Aorta (tissue), 5 donors: ENCODE data around the gene PCDHGA6. TPM values are rescaled to one million over a fixed set of nuclear protein-coding genes. Genes with fewer than 3 reads are reported as not detected.

Experiments used
- ATAC-seq: fragments of 200-7000 bp; cut with Tn5 transposase; one replicate; pipeline ENCODE4 v1.9.1; 2022; ENCODE audit warnings: moderate library complexity; ENCODE audit not compliant: low FRiP score
- DNase-seq, 2 donors: peaks; one replicate each; pipeline ENCODE4 v3.0.0-alpha.2; 2020
- H3K27ac ChIP-seq, 2 donors: one replicate each; pipeline ENCODE4 v1.5.1; 2013; ENCODE audit warnings: low read length in 2 of 2, mild to moderate bottlenecking in 2 of 2, moderate library complexity in 2 of 2, control low read depth in 1 of 2, inconsistent platforms in 1 of 2, low read depth in 1 of 2
- H3K27me3 ChIP-seq, 2 donors: one replicate each; pipeline ENCODE4 v1.6.1; 2013; ENCODE audit warnings: control low read depth in 1 of 2, low read length in 1 of 2, mild to moderate bottlenecking in 1 of 2, moderate library complexity in 1 of 2; ENCODE audit not compliant: insufficient read depth in 2 of 2, control insufficient read depth in 1 of 2
- H3K36me3 ChIP-seq, 2 donors: one replicate each; pipeline ENCODE4 v1.6.1; 2013; ENCODE audit warnings: control low read depth in 1 of 2, low read length in 1 of 2, mild to moderate bottlenecking in 1 of 2; ENCODE audit not compliant: insufficient read depth in 2 of 2, control insufficient read depth in 1 of 2
- H3K4me1 ChIP-seq, 2 donors: one replicate each; pipeline ENCODE4 v1.6.1; 2013; ENCODE audit warnings: low read length in 2 of 2, control low read depth in 1 of 2, mild to moderate bottlenecking in 1 of 2, moderate library complexity in 1 of 2; ENCODE audit not compliant: insufficient read depth in 2 of 2, control insufficient read depth in 1 of 2
- H3K4me3 ChIP-seq, 2 donors: one replicate each; pipeline ENCODE4 v1.5.1; 2013; ENCODE audit warnings: low read length in 2 of 2, control low read depth in 1 of 2, mild to moderate bottlenecking in 1 of 2
- H3K9me3 ChIP-seq: one replicate; pipeline ENCODE4 v1.6.1; 2013; ENCODE audit warnings: mild to moderate bottlenecking, low read length; ENCODE audit not compliant: control insufficient read depth
- WGBS, 2 donors: extraction: QIAGEN DNeasy Blood & Tissue Kit; methylation state at CpG; one replicate each; pipeline ENCODE4 v1.1.7; 2013; 5-methylcytosine and 5-hydroxymethylcytosine counted together
- intact Hi-C, 2 donors: fragments of 100-400 bp; cut with DNase I; formaldehyde crosslinking; loops; one replicate each; pipeline versions ENCODE4 v1.14.2 to v1.15.0; 2022
- polyA plus RNA-seq, 2 donors: library from polyadenylated mRNA; stranded (reverse); fragments of 200-250 nt; gene quantifications; one replicate each; pipeline ENCODE4 v1.2.3, GENCODE V29; 2013
- total RNA-seq, 2 donors: library from RNA; stranded (reverse); fragmentation: NEBNext Ultra II Directional; extraction: Animal tissue kit (Norgen Biotek cat#: 25700); gene quantifications; one replicate each; pipeline ENCODE4 v1.2.1, GENCODE V29; 2021
- donor health status: healthy with polysubstance abuse.
- donor health status: Bipolar disorder and iron deficiency.
- donor health status: DM: no; HTN: no; CAD: no.
- donor health status: DM: no; HTN: no; CAD: no.
- donor health status: DM: yes; HTN: yes; CAD: no.

PCDHGA6 gene
- total and polyA plus RNA-seq, 4 donors, result 0.38 to 12.0 (median 6.4) TPM

DNA sequence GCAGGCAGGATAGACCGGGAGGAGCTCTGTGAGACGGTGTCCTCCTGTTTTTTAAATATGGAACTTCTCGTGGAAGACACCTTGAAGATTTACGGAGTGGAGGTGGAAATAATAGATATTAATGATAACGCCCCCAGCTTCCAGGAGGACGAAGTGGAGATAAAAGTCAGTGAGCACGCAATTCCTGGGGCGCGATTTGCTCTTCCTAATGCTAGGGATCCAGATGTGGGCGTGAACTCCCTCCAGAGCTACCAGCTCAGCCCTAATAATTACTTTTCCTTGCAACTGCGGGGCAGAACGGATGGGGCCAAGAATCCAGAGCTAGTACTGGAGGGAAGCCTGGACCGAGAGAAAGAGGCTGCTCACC lies 47.8 kb downstream of the PCDHGA6 start:
- 13% methylated on average over 13 of the region's 13 CpGs for WGBS, 2 donors
- Histone ChIP-seq H3K9me3 (peaks cover 40% of the 10 kb centered on the region), H3K27me3 (no peaks in the 10 kb centered on the region)

GRCh38 chr5:141422742-141423291 lies 49.1 kb downstream of the PCDHGA6 start:
- intact Hi-C loops, result loop anchor here in 1 of 2 donors (5.0 kb wide), 2 partner anchors 51 to 104 kb away; partner anchors contain the start of genes PCDHGA6 and PCDHGB3
- Histone ChIP-seq H3K36me3 (no peaks in the 10 kb centered on the region), H3K4me1 (no peaks in the 10 kb centered on the region), H3K27me3 (no peaks in the 10 kb centered on the region), H3K27ac (no peak overlapping the region), H3K4me3 (no peak overlapping the region), H3K9me3 (peaks cover 47% of the 10 kb centered on the region)
- ATAC-seq (no peak), DNase-seq (no peak)
- 16 to 22% methylated on average over 42 of the region's 42 CpGs for WGBS, 2 donors

More for the DNA sequence above, 47.8 kb downstream of the PCDHGA6 start:
- Histone ChIP-seq H3K4me3 (no peak overlapping the region), H3K36me3 (no peaks in the 10 kb centered on the region), H3K4me1 (no peaks in the 10 kb centered on the region), H3K27ac (no peak overlapping the region)
- intact Hi-C loops, result loop anchor here in 1 of 2 donors (5.0 kb wide), 2 partner anchors 49 to 106 kb away; partner anchors contain the start of genes PCDHGA6 and PCDHGB3
- DNase-seq (no peak), ATAC-seq (no peak)

- Histone ChIP-seq H3K9me3 (peaks cover 40% of the 10 kb centered on the region), H3K4me1 (no peaks in the 10 kb centered on the region), H3K27me3 (no peaks in the 10 kb centered on the region), H3K27ac (no peak overlapping the region), H3K4me3 (no peak overlapping the region), H3K36me3 (no peaks in the 10 kb centered on the region)
- intact Hi-C loops, result no loop called here
- ATAC-seq, result no peak
- WGBS, 2 donors, result 35 to 39% methylated on average over 53 of the region's 53 CpGs
- DNase-seq, result no peak
Observed at GRCh38 chr5:141427783-141428426, 54.2 kb downstream of the PCDHGA6 start.

Other genes with a start within 250 kb of the PCDHGA6 start
Only the 30 nearest of the 36 such genes appear.
- 1 to 10 TPM; 3.0 to 3.8 TPM for gene PCDHB9, start 186.7 kb upstream of the PCDHGA6 start, total RNA-seq
- 1 to 10 TPM in 1 of 2 donors, under 1 TPM in 1; 0.25 to 2.1 TPM for gene PCDHB9, start 186.7 kb upstream of the PCDHGA6 start, polyA plus RNA-seq
- 1 to 10 TPM; 3.6 to 7.7 TPM for gene PCDHB10, start 181.5 kb upstream of the PCDHGA6 start, total RNA-seq
- 1 to 10 TPM in 1 of 2 donors, under 1 TPM in 1; 0.25 to 4.5 TPM for gene PCDHB10, start 181.5 kb upstream of the PCDHGA6 start, polyA plus RNA-seq
- 10 to 100 TPM in 1 of 2 donors, 1 to 10 TPM in 1; 8.1 to 15.3 TPM for gene PCDHB11, start 174.3 kb upstream of the PCDHGA6 start, total RNA-seq
- 1 to 10 TPM; 2.9 to 4.7 TPM for gene PCDHB11, start 174.3 kb upstream of the PCDHGA6 start, polyA plus RNA-seq
- 1 to 10 TPM; 5.7 to 6.7 TPM for gene PCDHB12, start 165.2 kb upstream of the PCDHGA6 start, total RNA-seq
- 1 to 10 TPM in 1 of 2 donors, under 1 TPM in 1; 0.75 to 2.9 TPM for gene PCDHB12, start 165.2 kb upstream of the PCDHGA6 start, polyA plus RNA-seq
- gene PCDHB13, start 160.0 kb upstream of the PCDHGA6 start, total RNA-seq, result 1 to 10 TPM; 4.2 to 6.7 TPM
- 1 to 10 TPM in 1 of 2 donors, under 1 TPM in 1; 0.75 to 1.3 TPM for gene PCDHB13, start 160.0 kb upstream of the PCDHGA6 start, polyA plus RNA-seq
- gene PCDHB14, start 150.5 kb upstream of the PCDHGA6 start, total RNA-seq, result 10 to 100 TPM in 1 of 2 donors, 1 to 10 TPM in 1; 7.5 to 10.1 TPM
- 1 to 10 TPM; 1.0 to 5.0 TPM for gene PCDHB14, start 150.5 kb upstream of the PCDHGA6 start, polyA plus RNA-seq
- gene PCDHB15, start 128.5 kb upstream of the PCDHGA6 start, total RNA-seq, result 10 to 100 TPM in 1 of 2 donors, 1 to 10 TPM in 1; 8.7 to 10.9 TPM
- gene PCDHB15, start 128.5 kb upstream of the PCDHGA6 start, polyA plus RNA-seq, result 10 to 100 TPM in 1 of 2 donors, 1 to 10 TPM in 1; 4.4 to 12.1 TPM
- 1 to 10 TPM in 1 of 2 donors, under 1 TPM in 1; 0.69 to 1.1 TPM for gene SLC25A2, start 69.8 kb upstream of the PCDHGA6 start, total RNA-seq
- not detected for gene SLC25A2, start 69.8 kb upstream of the PCDHGA6 start, polyA plus RNA-seq
- 10 to 100 TPM; 59.8 to 79.1 TPM for gene TAF7, start 53.1 kb upstream of the PCDHGA6 start, total RNA-seq
- 10 to 100 TPM; 53.5 to 65.3 TPM for gene TAF7, start 53.1 kb upstream of the PCDHGA6 start, polyA plus RNA-seq
- 1 to 10 TPM in 1 of 2 donors, under 1 TPM in 1; 0.91 to 1.6 TPM for gene PCDHGA1, start 43.4 kb upstream of the PCDHGA6 start, total RNA-seq
- gene PCDHGA1, start 43.4 kb upstream of the PCDHGA6 start, polyA plus RNA-seq, result 1 to 10 TPM in 1 of 2 donors, not detected in 1; 1.0 TPM
- 10 to 100 TPM in 1 of 2 donors, 1 to 10 TPM in 1; 6.2 to 10.6 TPM for gene PCDHGA2, start 35.1 kb upstream of the PCDHGA6 start, total RNA-seq
- gene PCDHGA2, start 35.1 kb upstream of the PCDHGA6 start, polyA plus RNA-seq, result 1 to 10 TPM in 1 of 2 donors, under 1 TPM in 1; 0.75 to 4.2 TPM
- gene PCDHGA3, start 30.1 kb upstream of the PCDHGA6 start, total RNA-seq, result 1 to 10 TPM; 4.1 to 7.4 TPM
- 1 to 10 TPM in 1 of 2 donors, under 1 TPM in 1; 0.50 to 2.4 TPM for gene PCDHGA3, start 30.1 kb upstream of the PCDHGA6 start, polyA plus RNA-seq
- gene PCDHGB1, start 23.8 kb upstream of the PCDHGA6 start, total RNA-seq, result 1 to 10 TPM; 3.5 to 6.5 TPM
- under 1 TPM; 0.75 to 0.92 TPM for gene PCDHGB1, start 23.8 kb upstream of the PCDHGA6 start, polyA plus RNA-seq
- 10 to 100 TPM in 1 of 2 donors, 1 to 10 TPM in 1; 7.1 to 10.2 TPM for gene PCDHGA4, start 18.9 kb upstream of the PCDHGA6 start, total RNA-seq
- 1 to 10 TPM; 1.3 to 2.0 TPM for gene PCDHGA4, start 18.9 kb upstream of the PCDHGA6 start, polyA plus RNA-seq
- gene PCDHGB2, start 13.9 kb upstream of the PCDHGA6 start, total RNA-seq, result 10 to 100 TPM in 1 of 2 donors, 1 to 10 TPM in 1; 6.5 to 11.7 TPM
- 1 to 10 TPM in 1 of 2 donors, under 1 TPM in 1; 0.38 to 1.1 TPM for gene PCDHGB2, start 13.9 kb upstream of the PCDHGA6 start, polyA plus RNA-seq
- 10 to 100 TPM in 1 of 2 donors, 1 to 10 TPM in 1; 7.5 to 11.5 TPM for gene PCDHGA5, start 9.7 kb upstream of the PCDHGA6 start, total RNA-seq
- 1 to 10 TPM in 1 of 2 donors, under 1 TPM in 1; 0.25 to 1.4 TPM for gene PCDHGA5, start 9.7 kb upstream of the PCDHGA6 start, polyA plus RNA-seq
- 1 to 10 TPM; 7.4 to 9.7 TPM for gene PCDHGB3, start 3.6 kb upstream of the PCDHGA6 start, total RNA-seq
- gene PCDHGB3, start 3.6 kb upstream of the PCDHGA6 start, polyA plus RNA-seq, result under 1 TPM in 1 of 2 donors, not detected in 1; 0.82 TPM
- 1 to 10 TPM; 6.4 to 8.0 TPM for gene PCDHGA7, start 8.9 kb downstream of the PCDHGA6 start, total RNA-seq
- 1 to 10 TPM in 1 of 2 donors, not detected in 1; 2.1 TPM for gene PCDHGA7, start 8.9 kb downstream of the PCDHGA6 start, polyA plus RNA-seq
- gene PCDHGB4, start 13.8 kb downstream of the PCDHGA6 start, total RNA-seq, result 10 to 100 TPM in 1 of 2 donors, 1 to 10 TPM in 1; 7.3 to 10.1 TPM
- gene PCDHGB4, start 13.8 kb downstream of the PCDHGA6 start, polyA plus RNA-seq, result 1 to 10 TPM in 1 of 2 donors, under 1 TPM in 1; 0.50 to 2.7 TPM
- 1 to 10 TPM; 3.0 to 6.8 TPM for gene PCDHGA8, start 18.7 kb downstream of the PCDHGA6 start, total RNA-seq
- gene PCDHGA8, start 18.7 kb downstream of the PCDHGA6 start, polyA plus RNA-seq, result under 1 TPM; 0.13 to 0.54 TPM
- 10 to 100 TPM; 11.7 to 18.2 TPM for gene PCDHGB5, start 24.1 kb downstream of the PCDHGA6 start, total RNA-seq
- gene PCDHGB5, start 24.1 kb downstream of the PCDHGA6 start, polyA plus RNA-seq, result 1 to 10 TPM; 2.0 to 5.0 TPM
- gene PCDHGA9, start 28.9 kb downstream of the PCDHGA6 start, total RNA-seq, result 10 to 100 TPM in 1 of 2 donors, 1 to 10 TPM in 1; 8.2 to 13.2 TPM
- gene PCDHGA9, start 28.9 kb downstream of the PCDHGA6 start, polyA plus RNA-seq, result 1 to 10 TPM in 1 of 2 donors, under 1 TPM in 1; 0.75 to 1.4 TPM
- 10 to 100 TPM in 1 of 2 donors, 1 to 10 TPM in 1; 9.5 to 14.6 TPM for gene PCDHGB6, start 34.1 kb downstream of the PCDHGA6 start, total RNA-seq
- 1 to 10 TPM in 1 of 2 donors, under 1 TPM in 1; 0.38 to 2.4 TPM for gene PCDHGB6, start 34.1 kb downstream of the PCDHGA6 start, polyA plus RNA-seq
- gene PCDHGA10, start 39.1 kb downstream of the PCDHGA6 start, total RNA-seq, result 10 to 100 TPM in 1 of 2 donors, 1 to 10 TPM in 1; 6.1 to 11.4 TPM
- 1 to 10 TPM in 1 of 2 donors, under 1 TPM in 1; 0.61 to 1.1 TPM for gene PCDHGA10, start 39.1 kb downstream of the PCDHGA6 start, polyA plus RNA-seq
- gene PCDHGB7, start 43.8 kb downstream of the PCDHGA6 start, total RNA-seq, result 10 to 100 TPM; 12.7 to 24.7 TPM
- gene PCDHGB7, start 43.8 kb downstream of the PCDHGA6 start, polyA plus RNA-seq, result 1 to 10 TPM; 2.1 to 3.8 TPM
- 1 to 10 TPM; 7.1 to 9.2 TPM for gene PCDHGA11, start 47.2 kb downstream of the PCDHGA6 start, total RNA-seq
- under 1 TPM; 0.50 to 0.72 TPM for gene PCDHGA11, start 47.2 kb downstream of the PCDHGA6 start, polyA plus RNA-seq
- gene PCDHGA12, start 56.6 kb downstream of the PCDHGA6 start, total RNA-seq, result 10 to 100 TPM in 1 of 2 donors, 1 to 10 TPM in 1; 7.9 to 18.8 TPM
- 1 to 10 TPM in 1 of 2 donors, under 1 TPM in 1; 0.75 to 2.5 TPM for gene PCDHGA12, start 56.6 kb downstream of the PCDHGA6 start, polyA plus RNA-seq
- 100 to 1,000 TPM in 1 of 2 donors, 10 to 100 TPM in 1; 67.3 to 116 TPM for gene PCDHGC3, start 102.1 kb downstream of the PCDHGA6 start, total RNA-seq
- 10 to 100 TPM; 23.9 to 99.0 TPM for gene PCDHGC3, start 102.1 kb downstream of the PCDHGA6 start, polyA plus RNA-seq
- gene PCDHGC4, start 111.1 kb downstream of the PCDHGA6 start, total RNA-seq, result 1 to 10 TPM; 2.8 to 6.1 TPM
- under 1 TPM; 0.05 to 0.38 TPM for gene PCDHGC4, start 111.1 kb downstream of the PCDHGA6 start, polyA plus RNA-seq
- 1 to 10 TPM; 2.8 to 6.3 TPM for gene PCDHGC5, start 115.2 kb downstream of the PCDHGA6 start, total RNA-seq
- gene PCDHGC5, start 115.2 kb downstream of the PCDHGA6 start, polyA plus RNA-seq, result under 1 TPM; 0.25 to 0.84 TPM